CD4-positive, CD25-positive, alpha-beta regulatory T cell (primary cell): Measurements from ENCODE around the gene REM2. TPM values are rescaled to one million over a fixed set of nuclear protein-coding genes. Genes with fewer than 3 reads are reported as not detected.

ENCODE experiments used
- ATAC-seq, 2 donors: fragments of 150-1000 bp; cut with Tn5 transposase; one replicate each; pipeline ENCODE4 v1.10.0; 2021; ENCODE audit warnings: low read depth in 2 of 2, moderate number of reproducible peaks in 2 of 2, moderate library complexity in 1 of 2
- DNase-seq, 3 donors: peaks; one replicate each; pipeline versions ENCODE4 v3.0.0 to v3.0.0-alpha.2; 2012 to 2022; ENCODE audit warnings: mixed read lengths in 1 of 3
- H3K27ac ChIP-seq: one replicate; pipeline ENCODE4 v1.7.0; 2013; ENCODE audit warnings: mild to moderate bottlenecking, low read length; ENCODE audit not compliant: insufficient read depth, poor library complexity, severe bottlenecking
- H3K27me3 ChIP-seq: one replicate; pipeline ENCODE4 v1.7.0; 2013; ENCODE audit warnings: low read length; ENCODE audit not compliant: control insufficient read depth, insufficient read depth
- H3K36me3 ChIP-seq: one replicate; pipeline ENCODE4 v1.7.0; 2013; ENCODE audit warnings: mild to moderate bottlenecking, low read length, moderate library complexity; ENCODE audit not compliant: control insufficient read depth, insufficient read depth
- H3K4me1 ChIP-seq: 2 replicates; pipeline ENCODE4 v1.7.0; 2013; ENCODE audit warnings: mild to moderate bottlenecking, low read length; ENCODE audit not compliant: insufficient read depth, control insufficient read depth, poor library complexity, severe bottlenecking
- H3K4me3 ChIP-seq: one replicate; pipeline ENCODE4 v1.7.0; 2013; ENCODE audit warnings: low read depth, mild to moderate bottlenecking, low read length, moderate library complexity
- H3K9me3 ChIP-seq, 2 experiments: 1 replicate in 1 of 2; 2 replicates in 1 of 2; pipeline ENCODE4 v1.7.0; 2013; ENCODE audit warnings: low read length in 2 of 2, mild to moderate bottlenecking in 1 of 2, moderate library complexity in 1 of 2; ENCODE audit not compliant: control insufficient read depth in 2 of 2
- H3K27ac Mint-ChIP-seq, 3 donors: one replicate each; pipeline ENCODE4 v1.8.0; 2020 to 2022; ENCODE audit warnings: mild to moderate bottlenecking in 3 of 3, mixed read lengths in 3 of 3, moderate library complexity in 2 of 3
- H3K27me3 Mint-ChIP-seq: one replicate; pipeline ENCODE4 v1.8.0; 2022; ENCODE audit warnings: mild to moderate bottlenecking, mixed read lengths
- H3K36me3 Mint-ChIP-seq: one replicate; pipeline ENCODE4 v1.8.0; 2020; ENCODE audit warnings: mixed read lengths
- H3K4me1 Mint-ChIP-seq, 4 donors: one replicate each; pipeline ENCODE4 v1.8.0; 2020 to 2022; ENCODE audit warnings: mixed read lengths in 4 of 4, mild to moderate bottlenecking in 1 of 4
- H3K4me3 Mint-ChIP-seq, 4 donors: one replicate each; pipeline ENCODE4 v1.8.0; 2020 to 2022; ENCODE audit warnings: mild to moderate bottlenecking in 4 of 4, mixed read lengths in 4 of 4, moderate library complexity in 3 of 4
- H3K9me3 Mint-ChIP-seq, 7 donors: one replicate each; pipeline ENCODE4 v1.8.0; 2020 to 2022; ENCODE audit warnings: mixed read lengths in 7 of 7, mild to moderate bottlenecking in 3 of 7, moderate library complexity in 2 of 7
- polyA plus RNA-seq, 4 donors: library from polyadenylated mRNA; unstranded; fragments of 300-500 nt; fragmentation: Illumina TruSeq; gene quantifications; one replicate each; pipeline ENCODE4 v1.2.3, GENCODE V29; 2021
- total RNA-seq: library from RNA; stranded (reverse); gene quantifications from one replicate; pipeline ENCODE4 v1.2.3, GENCODE V29; 2022

REM2 gene
- total and polyA plus RNA-seq, 5 donors from 2014 or later, result 0.61 to 11.1 (median 1.5) TPM

DNA sequence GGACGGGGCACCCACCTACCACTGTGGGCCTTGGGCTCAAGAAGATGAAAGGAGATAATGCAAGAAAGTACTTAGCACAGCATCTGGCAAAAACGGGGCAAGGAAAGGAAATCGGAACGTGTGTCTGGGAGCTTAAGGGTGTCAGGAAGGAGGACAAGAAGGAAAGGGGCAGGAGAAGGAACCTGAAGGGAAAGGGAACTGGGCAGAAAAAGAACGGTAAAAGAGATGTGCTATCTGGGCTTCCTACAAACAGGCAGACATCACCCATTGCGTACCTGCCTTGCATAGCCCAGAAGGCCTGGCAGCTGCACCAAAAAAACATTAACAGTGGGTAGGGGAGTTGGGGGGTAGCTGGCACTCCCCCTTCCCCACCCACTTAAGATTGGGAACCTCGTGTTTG is 958 bp upstream of the REM2 start:
- Histone ChIP-seq H3K4me1 (peaks cover 13% of the 10 kb centered on the region), H3K9me3 (no peaks in the 10 kb centered on the region), H3K27me3 (no peaks in the 10 kb centered on the region), H3K4me3 (no peak overlapping the region), H3K36me3 (peaks cover 28% of the 10 kb centered on the region), H3K27ac (no peak overlapping the region)
- ATAC-seq (no peak), DNase-seq (no peak)
- Mint-ChIP-seq H3K4me3 (peak overlapping the region in 1 of 4 donors; percentile 4), H3K4me1 (peaks cover under 1 to 53% (median 18%) of the 10 kb centered on the region in 4 donors), H3K36me3 (peaks cover 21% of the 10 kb centered on the region), H3K27me3 (no peaks in the 10 kb centered on the region), H3K9me3 (peaks cover 0 to under 1% (median 0%) of the 10 kb centered on the region in 7 donors), H3K27ac (peak overlapping the region in 1 of 3 donors; percentile 81)

DNA sequence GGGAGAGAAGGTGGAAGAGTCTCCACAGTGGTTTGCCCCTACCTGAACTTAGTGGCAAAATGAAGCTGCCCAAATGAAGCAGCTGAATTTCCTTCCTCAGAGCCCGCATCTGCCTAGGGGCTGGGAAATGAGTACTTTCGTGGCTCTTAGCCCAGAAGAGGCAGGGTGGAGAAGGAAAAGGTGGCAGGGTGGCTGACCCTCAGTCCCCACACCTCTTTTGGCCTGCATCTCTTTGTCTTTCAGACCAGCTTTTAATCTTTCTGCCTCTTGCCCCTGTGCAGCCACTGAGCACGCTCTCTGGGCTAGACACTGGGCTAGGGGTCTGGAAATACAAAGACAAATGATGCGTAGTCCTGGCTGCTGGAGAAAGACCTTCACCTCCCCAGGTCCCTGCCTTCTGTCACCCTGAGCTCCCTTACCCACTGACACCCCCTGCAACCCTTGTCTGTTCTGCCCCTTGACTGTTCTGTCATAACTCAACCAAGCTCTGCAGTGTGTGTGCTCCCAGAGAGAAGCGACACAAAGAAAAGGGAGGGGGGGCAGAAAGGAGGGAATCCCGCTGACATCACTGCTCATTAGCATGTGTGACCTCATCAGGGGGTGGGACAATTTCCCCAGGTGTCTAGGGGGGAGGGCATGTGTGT is 371 bp upstream of the REM2 start:
- no peaks in the 10 kb centered on the region for H3K27me3 ChIP-seq
- H3K9me3 Mint-ChIP-seq, result peaks cover 0 to 1% (median 0%) of the 10 kb centered on the region in 7 donors
- H3K36me3 ChIP-seq, result peaks cover 22% of the 10 kb centered on the region
- H3K9me3 ChIP-seq, result no peaks in the 10 kb centered on the region
- H3K36me3 Mint-ChIP-seq, result peaks cover 19% of the 10 kb centered on the region
- ATAC-seq (no peak), DNase-seq (peak in 1 of 3 donors; percentile 38)
- no peak overlapping the region for H3K27ac ChIP-seq
- peak overlapping the region in 2 of 4 donors; percentile 4 to 76 for H3K4me3 Mint-ChIP-seq
- H3K27ac Mint-ChIP-seq, result peak overlapping the region in 2 of 3 donors; percentile 63 to 98
- peaks cover 5 to 56% (median 23%) of the 10 kb centered on the region in 4 donors for H3K4me1 Mint-ChIP-seq
- no peak overlapping the region for H3K4me3 ChIP-seq
- peaks cover 18% of the 10 kb centered on the region for H3K4me1 ChIP-seq
- no peaks in the 10 kb centered on the region for H3K27me3 Mint-ChIP-seq

DNA sequence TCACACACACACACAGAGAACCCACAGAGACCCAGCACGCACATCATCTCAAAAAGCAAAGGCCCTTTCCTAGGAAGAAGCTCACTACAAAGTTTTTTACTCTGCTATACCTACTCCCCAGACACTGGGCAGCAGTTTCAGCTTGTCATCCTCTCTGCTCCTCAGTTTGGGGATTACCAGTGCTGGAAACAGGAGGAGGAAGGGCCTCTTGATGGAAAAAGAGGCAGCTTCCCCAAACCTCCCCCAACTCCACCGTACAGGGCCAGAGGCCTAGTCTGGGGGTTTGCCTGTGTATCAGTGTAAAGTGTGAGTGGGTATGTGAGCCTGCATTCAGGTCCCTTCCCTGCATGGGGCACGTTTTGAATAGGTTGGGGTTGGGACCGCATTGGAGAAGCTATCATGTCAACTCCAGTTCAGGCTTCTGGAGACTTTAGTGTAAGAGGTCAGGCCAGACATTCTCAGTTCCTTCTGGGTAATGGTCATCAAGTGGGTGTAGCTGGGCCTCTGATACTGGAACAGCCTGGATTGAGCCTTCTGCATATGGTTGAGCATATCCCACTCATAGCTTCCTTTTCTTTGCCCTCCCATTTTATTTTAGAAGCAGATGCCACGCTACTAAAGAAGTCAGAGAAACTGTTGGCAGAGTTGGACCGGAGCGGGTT is 1.2 kb downstream of the REM2 start:
- peak overlapping the region; percentile 67 to 98 (median 85) for H3K27ac Mint-ChIP-seq
- Histone ChIP-seq H3K9me3 (no peaks in the 10 kb centered on the region), H3K27ac (no peak overlapping the region), H3K27me3 (no peaks in the 10 kb centered on the region), H3K36me3 (peaks cover 7% of the 10 kb centered on the region), H3K4me3 (no peak overlapping the region), H3K4me1 (peaks cover 32% of the 10 kb centered on the region)
- no peaks in the 10 kb centered on the region for H3K27me3 Mint-ChIP-seq
- H3K4me3 Mint-ChIP-seq, result peak overlapping the region in 2 of 4 donors; percentile 73 to 91
- peaks cover 3% of the 10 kb centered on the region for H3K36me3 Mint-ChIP-seq
- H3K9me3 Mint-ChIP-seq, result peaks cover 0 to 1% (median 0%) of the 10 kb centered on the region in 7 donors
- ATAC-seq (no peak), DNase-seq (no peak)
- H3K4me1 Mint-ChIP-seq, result peaks cover 5 to 64% (median 28%) of the 10 kb centered on the region in 4 donors

DNA sequence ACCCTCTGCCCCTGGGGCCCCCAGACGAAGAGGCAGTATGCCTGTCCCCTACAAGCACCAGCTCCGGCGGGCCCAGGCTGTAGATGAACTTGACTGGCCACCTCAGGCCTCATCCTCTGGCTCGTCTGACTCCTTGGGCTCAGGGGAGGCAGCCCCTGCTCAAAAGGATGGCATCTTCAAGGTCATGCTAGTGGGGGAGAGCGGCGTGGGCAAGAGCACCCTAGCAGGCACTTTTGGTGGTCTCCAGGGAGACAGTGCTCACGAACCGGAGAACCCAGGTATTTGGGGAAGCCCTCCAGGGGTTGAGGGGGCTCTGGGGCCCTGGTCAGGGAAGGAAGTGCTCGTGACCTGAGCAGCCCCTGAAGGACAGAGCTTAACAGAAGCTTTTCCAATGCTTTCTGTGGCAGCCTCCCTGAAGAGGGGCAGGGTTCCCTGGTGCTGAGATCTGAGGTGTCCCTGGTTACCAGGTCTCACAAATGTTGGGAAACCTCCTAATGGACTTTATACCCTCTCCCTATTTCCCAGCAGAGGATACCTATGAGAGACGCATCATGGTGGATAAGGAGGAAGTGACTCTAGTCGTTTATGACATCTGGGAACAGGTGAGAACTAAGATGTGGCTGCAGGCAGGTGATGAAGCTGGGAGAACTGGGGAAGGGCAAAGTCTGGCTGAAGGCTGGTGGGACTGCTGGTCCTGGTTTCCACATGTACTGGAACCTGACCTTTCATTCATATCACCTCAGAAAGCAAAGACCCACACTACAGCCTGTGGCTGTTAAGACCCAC is 1.9 kb downstream of the REM2 start:
- Mint-ChIP-seq H3K27me3 (no peaks in the 10 kb centered on the region), H3K4me1 (peaks cover 5 to 68% (median 32%) of the 10 kb centered on the region in 4 donors), H3K4me3 (peak overlapping the region; percentile 71 to 95 (median 83)), H3K36me3 (peaks cover 4% of the 10 kb centered on the region), H3K9me3 (peaks cover 0 to 1% (median 0%) of the 10 kb centered on the region in 7 donors), H3K27ac (peak overlapping the region; percentile 37 to 98 (median 74))
- Histone ChIP-seq H3K4me3 (no peak overlapping the region), H3K27ac (no peak overlapping the region), H3K4me1 (peaks cover 40% of the 10 kb centered on the region), H3K9me3 (no peaks in the 10 kb centered on the region), H3K36me3 (no peaks in the 10 kb centered on the region), H3K27me3 (no peaks in the 10 kb centered on the region)
- DNase-seq (no peak), ATAC-seq (no peak)

DNA sequence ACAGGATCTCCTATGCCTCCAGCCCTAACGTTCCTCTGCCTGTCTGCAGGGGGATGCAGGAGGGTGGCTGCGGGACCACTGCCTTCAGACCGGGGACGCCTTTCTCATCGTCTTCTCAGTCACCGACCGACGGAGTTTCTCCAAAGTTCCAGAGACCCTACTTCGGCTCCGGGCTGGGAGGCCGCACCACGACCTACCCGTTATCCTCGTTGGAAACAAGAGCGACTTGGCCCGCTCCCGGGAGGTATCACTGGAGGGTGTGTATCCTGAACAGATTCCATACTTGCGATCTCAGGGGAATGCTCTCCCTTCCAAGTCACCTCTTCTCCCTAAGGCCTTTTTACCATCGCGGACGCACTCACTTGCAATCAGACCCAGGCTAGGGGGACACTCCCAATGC is 3.0 kb downstream of the REM2 start:
- Mint-ChIP-seq H3K27ac (peak overlapping the region; percentile 20 to 98 (median 91)), H3K9me3 (peaks cover 0 to 1% (median 0%) of the 10 kb centered on the region in 7 donors), H3K36me3 (peaks cover 9% of the 10 kb centered on the region), H3K4me3 (peak overlapping the region; percentile 3 to 96 (median 93)), H3K4me1 (peaks cover 5 to 75% (median 38%) of the 10 kb centered on the region in 4 donors), H3K27me3 (no peaks in the 10 kb centered on the region)
- Histone ChIP-seq H3K27me3 (no peaks in the 10 kb centered on the region), H3K36me3 (no peaks in the 10 kb centered on the region), H3K27ac (peak overlapping the region; percentile 85), H3K4me1 (peaks cover 41% of the 10 kb centered on the region), H3K4me3 (peak overlapping the region; percentile 47), H3K9me3 (no peaks in the 10 kb centered on the region)
- DNase-seq, result no peak
- no peak for ATAC-seq

DNA sequence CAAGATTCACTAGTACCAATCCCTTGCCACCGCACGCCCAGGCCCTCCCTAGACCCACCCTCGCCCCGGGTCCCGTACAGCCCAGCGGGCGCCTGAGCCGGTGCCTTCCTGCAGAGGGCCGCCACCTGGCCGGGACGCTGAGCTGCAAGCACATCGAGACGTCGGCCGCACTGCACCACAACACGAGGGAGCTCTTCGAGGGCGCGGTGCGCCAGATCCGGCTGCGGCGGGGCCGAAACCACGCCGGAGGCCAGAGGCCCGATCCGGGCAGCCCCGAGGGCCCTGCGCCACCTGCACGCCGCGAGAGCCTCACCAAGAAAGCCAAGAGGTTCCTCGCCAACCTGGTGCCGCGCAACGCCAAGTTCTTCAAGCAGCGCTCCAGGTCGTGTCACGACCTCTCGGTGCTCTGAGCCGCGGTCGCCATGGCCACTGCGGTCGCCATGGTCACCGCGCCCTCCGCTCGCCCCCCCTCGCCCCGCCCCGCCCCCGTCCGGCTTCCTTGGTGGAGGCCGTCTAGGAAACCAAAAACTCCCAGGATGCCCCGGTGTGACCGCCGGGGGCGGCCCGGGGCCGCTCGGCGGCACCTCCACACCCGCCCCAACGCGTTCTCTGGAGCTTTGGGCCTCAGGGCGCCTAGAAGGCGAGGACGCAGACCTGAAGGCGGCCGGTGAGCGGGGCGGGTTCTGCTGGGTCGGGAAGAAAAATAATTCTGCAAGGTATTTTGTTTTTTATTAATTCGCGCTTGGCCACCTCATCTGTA is 3.7 kb downstream of the REM2 start:
- H3K27ac ChIP-seq, result peak overlapping the region; percentile 85
- DNase-seq (peak; percentile 75 to 92 (median 75)), ATAC-seq (peak; percentile 68 to 69)
- H3K36me3 ChIP-seq, result no peaks in the 10 kb centered on the region
- peaks cover 41% of the 10 kb centered on the region for H3K4me1 ChIP-seq
- H3K36me3 Mint-ChIP-seq, result peaks cover 9% of the 10 kb centered on the region
- peak overlapping the region; percentile 95 to 98 (median 97) for H3K27ac Mint-ChIP-seq
- peak overlapping the region; percentile 91 to 98 (median 96) for H3K4me3 Mint-ChIP-seq
- no peaks in the 10 kb centered on the region for H3K9me3 ChIP-seq
- peak overlapping the region; percentile 91 for H3K4me3 ChIP-seq
- no peaks in the 10 kb centered on the region for H3K27me3 Mint-ChIP-seq
- H3K4me1 Mint-ChIP-seq, result peaks cover 5 to 74% (median 38%) of the 10 kb centered on the region in 4 donors
- H3K9me3 Mint-ChIP-seq, result peaks cover 0 to 1% (median 0%) of the 10 kb centered on the region in 7 donors
- no peaks in the 10 kb centered on the region for H3K27me3 ChIP-seq
